ENCODE measurements around the gene BGN. TPM values are rescaled to one million over a fixed set of nuclear protein-coding genes. Genes with fewer than 3 reads are reported as not detected.

BGN gene
- total RNA-seq, 1 donor from 2014 or later, result 175 TPM

- intact Hi-C loops (cut with DNase I), result no loop called here
- no peak for DNase-seq (ENCODE audit: low spot score)
Observed at GRCh38 chrX:153519569-153520286, 24.9 kb downstream of the BGN start.

- no peak for DNase-seq (ENCODE audit: low spot score)
Observed at GRCh38 chrX:153520287-153520917, 25.6 kb downstream of the BGN start.

GRCh38 chrX:153521034-153521433 lies 26.3 kb downstream of the BGN start:
- intact Hi-C loops (cut with DNase I), result no loop called here

More at GRCh38 chrX:153520287-153520917, 25.6 kb downstream of the BGN start:
- intact Hi-C loops (cut with DNase I), result no loop called here

GRCh38 chrX:153522259-153522658 lies 27.5 kb downstream of the BGN start:
- no peak for DNase-seq (ENCODE audit: low spot score)
- intact Hi-C loops (cut with DNase I), result no loop called here

More at GRCh38 chrX:153521034-153521433, 26.3 kb downstream of the BGN start:
- no peak for DNase-seq (ENCODE audit: low spot score)

GRCh38 chrX:153523269-153523668 lies 28.5 kb downstream of the BGN start:
- intact Hi-C loops (cut with DNase I), result no loop called here

GRCh38 chrX:153524234-153524633 lies 29.5 kb downstream of the BGN start:
- intact Hi-C loops (cut with DNase I), result no loop called here
- DNase-seq (ENCODE audit: low spot score), result no peak

More at GRCh38 chrX:153523269-153523668, 28.5 kb downstream of the BGN start:
- DNase-seq (ENCODE audit: low spot score), result no peak

GRCh38 chrX:153525451-153525850 lies 30.7 kb downstream of the BGN start:
- intact Hi-C loops (cut with DNase I), result no loop called here
- no peak for DNase-seq (ENCODE audit: low spot score)

- intact Hi-C loops (cut with DNase I), result no loop called here
Observed at GRCh38 chrX:153526042-153526441, 31.3 kb downstream of the BGN start.

GRCh38 chrX:153526801-153527200 lies 32.0 kb downstream of the BGN start:
- DNase-seq (ENCODE audit: low spot score), result no peak
- intact Hi-C loops (cut with DNase I), result no loop called here

More at GRCh38 chrX:153526042-153526441, 31.3 kb downstream of the BGN start:
- no peak for DNase-seq (ENCODE audit: low spot score)

GRCh38 chrX:153527208-153527607 lies 32.4 kb downstream of the BGN start:
- no peak for DNase-seq (ENCODE audit: low spot score)
- intact Hi-C loops (cut with DNase I), result no loop called here

- DNase-seq (ENCODE audit: low spot score), result no peak
- intact Hi-C loops (cut with DNase I), result no loop called here
Observed at GRCh38 chrX:153530411-153531129, 35.8 kb downstream of the BGN start.

GRCh38 chrX:153533091-153533490 lies 38.3 kb downstream of the BGN start:
- intact Hi-C loops (cut with DNase I), result no loop called here
- no peak for DNase-seq (ENCODE audit: low spot score)

- DNase-seq (ENCODE audit: low spot score), result no peak
- intact Hi-C loops (cut with DNase I), result no loop called here
Observed at GRCh38 chrX:153537080-153537479, 42.3 kb downstream of the BGN start.

- no peak for DNase-seq (ENCODE audit: low spot score)
- intact Hi-C loops (cut with DNase I), result no loop called here
Observed at GRCh38 chrX:153537526-153538295, 42.9 kb downstream of the BGN start.

GRCh38 chrX:153538424-153538823 lies 43.6 kb downstream of the BGN start:
- intact Hi-C loops (cut with DNase I), result no loop called here
- no peak for DNase-seq (ENCODE audit: low spot score)

- intact Hi-C loops (cut with DNase I), result no loop called here
- DNase-seq (ENCODE audit: low spot score), result peak; percentile 86
Observed at GRCh38 chrX:153539171-153539978, 44.6 kb downstream of the BGN start.

GRCh38 chrX:153539979-153540358 lies 45.2 kb downstream of the BGN start:
- DNase-seq (ENCODE audit: low spot score), result no peak
- intact Hi-C loops (cut with DNase I), result no loop called here

GRCh38 chrX:153544727-153545126 lies 49.9 kb downstream of the BGN start:
- intact Hi-C loops (cut with DNase I), result no loop called here
- DNase-seq (ENCODE audit: low spot score), result no peak

- no peak for DNase-seq (ENCODE audit: low spot score)
- intact Hi-C loops (cut with DNase I), result no loop called here
Observed at GRCh38 chrX:153546386-153546785, 51.6 kb downstream of the BGN start.
